K562 (cell line): ENCODE data around the gene RETREG1. TPM values are rescaled to one million over a fixed set of nuclear protein-coding genes. Genes with fewer than 3 reads are reported as not detected.

Source experiments
- ATAC-seq: fragments of 200-7000 bp; cut with Tn5 transposase; 3 replicates; pipeline ENCODE4 v1.9.1; 2020; ENCODE audit warnings: moderate library complexity
- BruUV-seq: library from RNA; stranded (reverse); fragments of 400-500 nt; replicated peaks from 2 replicates; lab custom pipeline; 2021; lab: Mats Ljungman, UMichigan
- CTCF ChIA-PET: fragments of 300-600 bp; formaldehyde crosslinking; extraction: SDS; loops from one replicate; lab custom pipeline; 2021; ENCODE audit warnings: low intra/inter-chr PET ratio; lab: Yijun Ruan, JAX
- POLR2A ChIA-PET: fragments of 300-600, 350-650 bp; sonication (Branson Sonifier 250); formaldehyde crosslinking; extraction: SDS; loops from one replicate; lab custom pipeline; 2021; ENCODE audit warnings: antibody characterized with exemption, inconsistent platforms; lab: Yijun Ruan, JAX
- DNase-seq, 4 experiments: peaks; one replicate each; pipeline versions ENCODE4 v3.0.0 to v3.0.0-alpha.2; 2011 to 2018; ENCODE audit warnings: low spot score in 3 of 4, mixed read lengths in 3 of 4; ENCODE audit errors: extremely low read depth in 1 of 4
- FAIRE-seq: peaks from 2 replicates; lab custom pipeline; 2011; peaks lifted over from hg19 to GRCh38; lab: Jason Lieb, UNC
- H2AFZ ChIP-seq: 2 replicates; pipeline ENCODE4 v1.6.0; 2011; ENCODE audit warnings: low read depth, low read length, control low read depth, inconsistent platforms
- H3K27ac ChIP-seq: fragments of 200-600 bp; 3 replicates; pipeline ENCODE4 v1.8.0; 2011; ENCODE audit warnings: low read depth, mild to moderate bottlenecking, control low read depth, inconsistent platforms, low read length, moderate library complexity, mixed read lengths; ENCODE audit errors: extremely low read depth
- H3K27me3 ChIP-seq, 2 experiments: fragments of 300-600 bp in 1 of 2; 2 replicates in 1 of 2; 3 replicates in 1 of 2; pipeline versions ENCODE4 v1.6.0 to v1.8.0; 2011; ENCODE audit warnings: inconsistent platforms in 2 of 2, low read length in 2 of 2, mild to moderate bottlenecking in 1 of 2, mixed read lengths in 1 of 2, moderate library complexity in 1 of 2; ENCODE audit not compliant: control insufficient read depth in 2 of 2, insufficient read depth in 2 of 2
- H3K36me3 ChIP-seq: fragments of 300-600 bp; 3 replicates; pipeline ENCODE4 v1.8.0; 2011; ENCODE audit warnings: mild to moderate bottlenecking, low read length, inconsistent platforms; ENCODE audit not compliant: control insufficient read depth, insufficient read depth
- H3K4me1 ChIP-seq, 2 experiments: fragments of 200-600 bp in 1 of 2; replicated peaks in 1 of 2; 2 replicates in 1 of 2; 3 replicates in 1 of 2; pipeline versions ENCODE4 v1.5.1 to v1.8.0; 2011; ENCODE audit warnings: inconsistent platforms in 2 of 2, low read length in 2 of 2, mild to moderate bottlenecking in 1 of 2, mixed read lengths in 1 of 2, moderate library complexity in 1 of 2; ENCODE audit not compliant: control insufficient read depth in 2 of 2, insufficient read depth in 2 of 2
- H3K4me2 ChIP-seq: 2 replicates; pipeline ENCODE4 v1.6.1; 2011; ENCODE audit warnings: low read length, control low read depth, inconsistent platforms, mixed read lengths; ENCODE audit not compliant: insufficient read depth
- H3K4me3 ChIP-seq: fragments of 200-600 bp; sonication (generic), shearing (Covaris generic); 2 replicates; pipeline ENCODE4 v1.5.1; 2016; ENCODE audit warnings: control low read depth, inconsistent platforms
- H3K79me2 ChIP-seq: fragments of 200-600 bp; 3 replicates; pipeline ENCODE4 v1.8.0; 2011; ENCODE audit warnings: low read length, inconsistent platforms; ENCODE audit not compliant: control insufficient read depth, insufficient read depth
- H3K9ac ChIP-seq, 2 experiments: 2 replicates each; pipeline versions ENCODE4 v1.6.0 to v1.6.1; 2011; ENCODE audit warnings: low read depth in 2 of 2, low read length in 2 of 2, control low read depth in 1 of 2, inconsistent platforms in 1 of 2, mild to moderate bottlenecking in 1 of 2, mixed read lengths in 1 of 2; ENCODE audit not compliant: insufficient read depth in 1 of 2
- H3K9me1 ChIP-seq: one replicate; pipeline ENCODE4 v1.6.0; 2011; ENCODE audit warnings: inconsistent platforms, mild to moderate bottlenecking, low read length, moderate library complexity; ENCODE audit not compliant: control insufficient read depth, insufficient read depth
- H3K9me3 ChIP-seq: replicated peaks from 2 replicates; pipeline ENCODE4 v1.5.1; 2011; ENCODE audit warnings: low read depth, low read length, inconsistent platforms; ENCODE audit not compliant: control insufficient read depth, insufficient read depth
- H4K20me1 ChIP-seq: replicated peaks from 2 replicates; pipeline ENCODE4 v1.6.1; 2011; ENCODE audit warnings: low read length, inconsistent platforms, mixed read lengths; ENCODE audit not compliant: control insufficient read depth, insufficient read depth
- BRF1 ChIP-seq: IDR thresholded peaks from 3 replicates; pipeline ENCODE4 v1.6.1; 2011; ENCODE audit warnings: borderline replicate concordance, mild to moderate bottlenecking; ENCODE audit not compliant: insufficient read length; ENCODE audit errors: extremely low read depth
- KLF1 ChIP-seq: fragments of 450-650 bp; IDR thresholded peaks from 2 replicates; pipeline ENCODE4 v1.6.1; 2016; ENCODE audit warnings: missing genetic modification characterization, missing compliant biosample characterization
- KLF13 ChIP-seq: fragments of 450-650 bp; IDR thresholded peaks from 2 replicates; pipeline ENCODE4 v1.6.1; 2016; ENCODE audit warnings: missing genetic modification characterization, low read depth, mild to moderate bottlenecking, missing compliant biosample characterization, moderate library complexity, borderline replicate concordance
- NRF1 ChIP-seq, 2 experiments: fragments of 450-650 bp; IDR thresholded peaks in 1 of 2; conservative IDR thresholded peaks in 1 of 2; 2 replicates each; pipeline ENCODE4 v1.6.1; 2014; ENCODE audit warnings: mild to moderate bottlenecking in 2 of 2
- PBX2 ChIP-seq, 2 experiments: IDR thresholded peaks in 1 of 2; conservative IDR thresholded peaks in 1 of 2; 2 replicates each; pipeline ENCODE4 v1.6.1; 2016; ENCODE audit warnings: low read depth in 2 of 2, mild to moderate bottlenecking in 1 of 2, missing compliant biosample characterization in 1 of 2, missing genetic modification characterization in 1 of 2, moderate library complexity in 1 of 2
- SIN3A ChIP-seq, 2 experiments: fragments of 150-350 bp in 1 of 2; IDR thresholded peaks; 2 replicates each; pipeline ENCODE4 v1.6.1; 2011 to 2016; ENCODE audit warnings: borderline replicate concordance in 2 of 2, low read depth in 2 of 2, low read length in 2 of 2, mild to moderate bottlenecking in 2 of 2, moderate library complexity in 2 of 2; ENCODE audit not compliant: control insufficient read depth in 1 of 2
- THAP12 ChIP-seq: fragments of 250-450 bp; sonication (Bioruptor Pico); IDR thresholded peaks from 2 replicates; pipeline ENCODE4 v1.9.0; 2021; ENCODE audit warnings: mild to moderate bottlenecking, inconsistent platforms
- ZNF551 ChIP-seq: fragments of 250-450 bp; sonication (Bioruptor Pico); IDR thresholded peaks from 2 replicates; pipeline ENCODE4 v1.5.0; 2021; ENCODE audit warnings: mild to moderate bottlenecking, moderate library complexity
- WGBS: fragments of 100-300 bp; shearing (Covaris generic); methylation state at CpG from one replicate; pipeline ENCODE4 v1.1.6; 2016; ENCODE audit warnings: low coverage, mixed read lengths; ENCODE audit not compliant: insufficient coverage; ENCODE audit errors: missing lambda C conversion rate; 5-methylcytosine and 5-hydroxymethylcytosine counted together
- in situ Hi-C: fragments of 300-500 bp; cut with MboI; formaldehyde crosslinking; loops from 4 replicates; pipeline ENCODE4 v1.15.0; 2018; ENCODE audit warnings: inconsistent platforms, mixed read lengths
- intact Hi-C: fragments of 100-400 bp; cut with micrococcal nuclease; formaldehyde crosslinking; loops from 2 replicates; pipeline ENCODE4 v1.14.2; 2022
- polyA plus RNA-seq, 8 experiments: library from polyadenylated mRNA; depleted of rRNA in 4 of 8; stranded (reverse) in 5 of 8; unstranded in 3 of 8; fragments of >200 nt; fragmentation: Nextera tagmentation in 2 of 8; fragmentation: Illumina TruSeq in 1 of 8; extraction: Ambion mirVana in 2 of 8; extraction: Trizol in 1 of 8; gene quantifications; 2 replicates each; pipeline versions ENCODE4 v1.2.1 to v1.2.3, GENCODE V29; 2011 to 2014; ENCODE audit warnings: inconsistent platforms in 1 of 8, missing spikeins in 1 of 8
- total RNA-seq, 7 experiments: library from RNA; depleted of rRNA in 6 of 7; stranded (reverse); fragments of >200 nt in 6 of 7; fragmentation: Illumina TruSeq in 2 of 7; extraction: Trizol in 2 of 7; gene quantifications; 2 replicates each; pipeline versions ENCODE4 v1.2.1 to v1.2.3, GENCODE V29; 2011 to 2021; ENCODE audit warnings: low replicate concordance in 1 of 7

The RETREG1 gene
- total and polyA plus RNA-seq, 9 of the 15 experiments (the other 6 are each of a cell fraction or from before 2014, with no cell fraction given): 0.01 to 0.20 (median 0.08) TPM; not detected in 5

- TF ChIP-seq PBX2 (CRISPR knock-in tag; IDR thresholded peaks at IDR 0.05; ENCODE audit: low read depth) (no peak), PBX2 (tag; conservative IDR thresholded peaks at IDR 0.05; ENCODE audit: low read depth) (no peak), SIN3A (IDR thresholded peaks at IDR 0.05; ENCODE audit: borderline replicate concordance in 2 of 2, control insufficient read depth in 1 of 2, low read depth in 2 of 2, low read length in 2 of 2) (no peak), THAP12 (CRISPR knock-in tag) (no peak)
Observed at GRCh38 chr5:16661713-16662112, 44.9 kb upstream of the RETREG1 start (continued).

- Histone ChIP-seq H3K4me1 (no peaks in the 10 kb centered on the region), H3K4me3 (no peak overlapping the region), H3K36me3 (no peaks in the 10 kb centered on the region), H3K9me1 (no peaks in the 10 kb centered on the region), H2AFZ (no peak overlapping the region), H3K4me2 (no peak overlapping the region), H3K9ac (no peak overlapping the region), H3K9me3 (no peaks in the 10 kb centered on the region), H4K20me1 (no peaks in the 10 kb centered on the region), H3K27me3 (no peaks in the 10 kb centered on the region; a peak in 1 of 5 replicates), H3K27ac (no peak overlapping the region), H3K79me2 (no peaks in the 10 kb centered on the region)
- WGBS: 3% methylated on average over 5 of the region's 5 CpGs
- intact Hi-C loops: loop anchor here (10.0 kb wide), 1 partner anchor 176 kb away; no protein-coding TSS in a partner anchor
- POLR2A ChIA-PET: no interaction called here
- in situ Hi-C loops: no loop called here
- FAIRE-seq (no peak), DNase-seq (no peak), ATAC-seq (no peak)
- no TSS peak for BruUV-seq
- CTCF ChIA-PET: no interaction called here
- TF ChIP-seq KLF1: no peak
- TF ChIP-seq NRF1 (conservative IDR thresholded peaks at IDR 0.05 in 1 of 2, IDR thresholded peaks at IDR 0.05 in 1 of 2): no peak
- no peak for TF ChIP-seq KLF13 (tag)
- TF ChIP-seq ZNF551: no peak
- TF ChIP-seq BRF1: no peak
Observed at GRCh38 chr5:16660982-16661381, 44.2 kb upstream of the RETREG1 start.
